ENCODE measurements around the gene TMEM184B. TPM values are rescaled to one million over a fixed set of nuclear protein-coding genes. Genes with fewer than 3 reads are reported as not detected.

The TMEM184B gene
- total and polyA plus RNA-seq, 2 donors (not counting 1 experiment from before 2014, with no cell fraction given), result 9.9 to 24.7 TPM

GRCh38 chr22:38314051-38314932 lies 41.5 kb upstream of the TMEM184B start:
- no peak overlapping the region for H2AFZ ChIP-seq (ENCODE audit: insufficient read depth, low read depth, low read length, poor library complexity, severe bottlenecking)
- TF ChIP-seq EZH2 (IDR thresholded peaks at IDR 0.05; ENCODE audit: borderline replicate concordance, insufficient read depth, low read depth, low read length, poor library complexity, severe bottlenecking), result no peak
- peaks cover 0 to 3% of the 10 kb centered on the region in 2 experiments for H3K36me3 ChIP-seq (replicated peaks in 1 of 2; ENCODE audit: control extremely low read depth in 1 of 2, control insufficient read depth in 1 of 2, extremely low read depth in 1 of 2, insufficient read depth in 2 of 2, low read length in 1 of 2)
- peak overlapping the region; percentile 82 to 91 for H3K27ac ChIP-seq (ENCODE audit: low read length in 2 of 2)
- no peak overlapping the region for H3K9ac ChIP-seq (ENCODE audit: low read length)
- Mint-ChIP-seq H3K4me1 (peaks cover 70% of the 10 kb centered on the region), H3K9me3 (ENCODE audit: insufficient read depth) (no peaks in the 10 kb centered on the region), H3K4me3 (peak overlapping the region; percentile 92), H3K27ac (peak overlapping the region; percentile 97), H3K27me3 (no peaks in the 10 kb centered on the region)
- ChIA-PET CTCF (interaction anchor here (2.8 kb wide), 1 partner anchor 9 kb away, joined by 8 read pairs; no protein-coding TSS in a partner anchor), POLR2A (interaction anchor here (0.5 kb wide), 1 partner anchor 153 kb away, joined by 3 read pairs; no protein-coding TSS in a partner anchor)
- H3K4me2 ChIP-seq (replicated peaks; ENCODE audit: low read depth, low read length, poor library complexity, severe bottlenecking), result peak overlapping the region; percentile 84
- intact Hi-C loops (cut with micrococcal nuclease), result loop anchor here (10.0 kb wide), 1 partner anchor 259 kb away; the partner anchor contains the start of gene PICK1
- ATAC-seq (ENCODE audit: low read depth) (no peak), DNase-seq (peak; percentile 46)
- peaks cover 38% of the 10 kb centered on the region for H4K20me1 ChIP-seq (ENCODE audit: control insufficient read depth, insufficient read depth, low read length, poor library complexity, severe bottlenecking)
- no peak overlapping the region for H3K4me3 ChIP-seq (ENCODE audit: control extremely low read depth in 1 of 5, extremely low read depth in 1 of 5, insufficient read depth in 1 of 5, low read depth in 2 of 5, low read length in 4 of 5)
- WGBS (ENCODE audit: insufficient coverage), result 78% methylated on average over 20 of the region's 23 CpGs
- no peaks in the 10 kb centered on the region for H3K27me3 ChIP-seq (replicated peaks in 1 of 4; ENCODE audit: control extremely low read depth in 1 of 4, control insufficient read depth in 3 of 4, insufficient read depth in 4 of 4, low read length in 3 of 4)
- H3K4me1 ChIP-seq (ENCODE audit: control insufficient read depth in 2 of 2, insufficient read depth in 2 of 2, low read length in 2 of 2), result peaks cover 53 to 70% of the 10 kb centered on the region in 2 donors
- no peaks in the 10 kb centered on the region for H3K9me3 ChIP-seq (ENCODE audit: control extremely low read depth in 1 of 3, control insufficient read depth in 2 of 3, insufficient read depth in 1 of 3, low read length in 2 of 3)
- H3K79me2 ChIP-seq (ENCODE audit: control insufficient read depth, insufficient read depth, low read length), result peaks cover 9% of the 10 kb centered on the region

DNA sequence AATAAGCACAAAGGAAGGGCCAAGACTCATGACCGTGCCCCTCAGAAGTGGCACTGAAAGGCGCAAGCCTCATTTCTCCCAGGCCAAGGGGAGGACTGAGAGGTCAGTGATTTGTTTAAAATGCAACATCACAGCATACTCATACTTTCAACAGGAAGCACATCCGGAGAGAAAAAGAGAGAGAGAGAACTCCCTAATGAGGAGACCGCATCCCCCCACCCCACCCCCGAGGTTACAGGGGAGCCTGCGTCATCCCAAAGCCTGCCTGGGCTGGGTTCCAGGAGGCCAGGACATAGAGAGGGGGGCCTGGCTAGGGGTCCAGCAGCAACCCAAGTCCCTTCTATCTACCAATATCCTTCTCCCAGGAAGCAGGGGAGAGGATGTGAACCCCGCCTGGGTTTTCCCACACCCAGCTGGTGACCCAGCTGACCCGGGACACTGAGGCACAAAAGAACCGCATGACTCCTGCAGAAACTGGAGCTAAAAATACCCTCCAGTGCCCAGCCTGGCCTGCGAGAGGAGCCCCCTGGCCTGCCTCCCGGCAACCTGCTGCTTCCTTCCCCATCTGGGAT lies 40.7 kb upstream of the TMEM184B start:
- peaks cover 53 to 70% of the 10 kb centered on the region in 2 donors for H3K4me1 ChIP-seq (ENCODE audit: control insufficient read depth in 2 of 2, insufficient read depth in 2 of 2, low read length in 2 of 2)
- H3K27me3 ChIP-seq (replicated peaks in 1 of 4; ENCODE audit: control extremely low read depth in 1 of 4, control insufficient read depth in 3 of 4, insufficient read depth in 4 of 4, low read length in 3 of 4), result no peaks in the 10 kb centered on the region
- 52% methylated on average over 6 of the region's 11 CpGs for WGBS (ENCODE audit: insufficient coverage)
- ATAC-seq (ENCODE audit: low read depth) (no peak), DNase-seq (no peak)
- intact Hi-C loops (cut with micrococcal nuclease), result loop anchor here (10.0 kb wide), 1 partner anchor 259 kb away; the partner anchor contains the start of gene PICK1
- H3K36me3 ChIP-seq (replicated peaks in 1 of 2; ENCODE audit: control extremely low read depth in 1 of 2, control insufficient read depth in 1 of 2, extremely low read depth in 1 of 2, insufficient read depth in 2 of 2, low read length in 1 of 2), result peaks cover 0 to 3% of the 10 kb centered on the region in 2 experiments
- Mint-ChIP-seq H3K4me1 (peaks cover 75% of the 10 kb centered on the region), H3K9me3 (ENCODE audit: insufficient read depth) (no peaks in the 10 kb centered on the region), H3K4me3 (peak overlapping the region; percentile 92), H3K27me3 (no peaks in the 10 kb centered on the region), H3K27ac (peak overlapping the region; percentile 97)
- H3K9ac ChIP-seq (ENCODE audit: low read length), result no peak overlapping the region
- no peaks in the 10 kb centered on the region for H3K9me3 ChIP-seq (ENCODE audit: control extremely low read depth in 1 of 3, control insufficient read depth in 2 of 3, insufficient read depth in 1 of 3, low read length in 2 of 3)
- POLR2A ChIA-PET, result no interaction called here
- peaks cover 13% of the 10 kb centered on the region for H3K79me2 ChIP-seq (ENCODE audit: control insufficient read depth, insufficient read depth, low read length)
- peak overlapping the region; percentile 84 for H3K4me2 ChIP-seq (replicated peaks; ENCODE audit: low read depth, low read length, poor library complexity, severe bottlenecking)
- TF ChIP-seq EZH2 (IDR thresholded peaks at IDR 0.05; ENCODE audit: borderline replicate concordance, insufficient read depth, low read depth, low read length, poor library complexity, severe bottlenecking) (no peak), CTCF (IDR thresholded peaks at IDR 0.05) (no peak)
- no peak overlapping the region for H2AFZ ChIP-seq (ENCODE audit: insufficient read depth, low read depth, low read length, poor library complexity, severe bottlenecking)
- no peak overlapping the region for H3K4me3 ChIP-seq (ENCODE audit: control extremely low read depth in 1 of 5, extremely low read depth in 1 of 5, insufficient read depth in 1 of 5, low read depth in 2 of 5, low read length in 4 of 5)
- CTCF ChIA-PET, result interaction anchor here (1.1 to 2.8 kb wide), 2 partner anchors 8 to 53 kb away, joined by 3 to 8 read pairs; no protein-coding TSS in a partner anchor
- peak overlapping the region in 1 of 2 donors; percentile 46 for H3K27ac ChIP-seq (ENCODE audit: low read length in 2 of 2)
- H4K20me1 ChIP-seq (ENCODE audit: control insufficient read depth, insufficient read depth, low read length, poor library complexity, severe bottlenecking), result peaks cover 38% of the 10 kb centered on the region
